GM19324 (cell line): ENCODE data around the gene NDFIP1.

Experiments used
- ATAC-seq: cut with Tn5 transposase; IDR thresholded peaks from one replicate; pipeline ENCODE4 v1.9.1; 2021; ENCODE audit warnings: mild to moderate bottlenecking, moderate library complexity; ENCODE audit not compliant: unreplicated experiment, low FRiP score

The NDFIP1 gene

DNA sequence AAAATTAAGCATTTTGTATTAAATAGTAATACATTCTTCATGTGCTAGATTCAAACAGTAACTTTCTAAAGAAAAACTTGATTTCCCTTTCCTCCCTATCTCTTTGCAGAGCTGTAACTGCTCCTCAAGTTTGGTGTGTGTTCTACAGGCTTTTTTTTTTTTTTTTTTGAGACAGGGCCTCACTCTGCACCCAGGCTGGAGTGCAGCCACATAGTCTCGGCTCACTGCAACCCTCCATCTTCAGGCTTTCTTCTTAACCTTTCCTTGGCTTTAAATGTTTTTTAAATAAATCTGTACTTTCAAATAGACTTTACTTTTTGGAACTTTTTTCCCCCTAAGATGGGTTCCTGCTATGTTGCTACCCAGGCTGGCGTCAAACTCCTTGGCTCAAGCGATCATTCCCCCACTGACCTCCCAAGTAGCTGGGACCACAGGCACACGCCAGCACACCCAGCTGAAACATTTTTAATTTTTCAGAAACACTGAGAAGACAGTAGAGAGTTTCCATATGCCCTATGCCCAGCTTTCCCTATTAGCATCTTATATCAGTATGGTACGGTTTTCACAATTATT lies 9.1 kb downstream of the NDFIP1 start:
- ATAC-seq, result no peak

- no peak for ATAC-seq
These were observed 9.6 kb downstream of the NDFIP1 start for GRCh38 chr5:142118155-142118686.

GRCh38 chr5:142119051-142119625 lies 10.6 kb downstream of the NDFIP1 start:
- ATAC-seq, result no peak

DNA sequence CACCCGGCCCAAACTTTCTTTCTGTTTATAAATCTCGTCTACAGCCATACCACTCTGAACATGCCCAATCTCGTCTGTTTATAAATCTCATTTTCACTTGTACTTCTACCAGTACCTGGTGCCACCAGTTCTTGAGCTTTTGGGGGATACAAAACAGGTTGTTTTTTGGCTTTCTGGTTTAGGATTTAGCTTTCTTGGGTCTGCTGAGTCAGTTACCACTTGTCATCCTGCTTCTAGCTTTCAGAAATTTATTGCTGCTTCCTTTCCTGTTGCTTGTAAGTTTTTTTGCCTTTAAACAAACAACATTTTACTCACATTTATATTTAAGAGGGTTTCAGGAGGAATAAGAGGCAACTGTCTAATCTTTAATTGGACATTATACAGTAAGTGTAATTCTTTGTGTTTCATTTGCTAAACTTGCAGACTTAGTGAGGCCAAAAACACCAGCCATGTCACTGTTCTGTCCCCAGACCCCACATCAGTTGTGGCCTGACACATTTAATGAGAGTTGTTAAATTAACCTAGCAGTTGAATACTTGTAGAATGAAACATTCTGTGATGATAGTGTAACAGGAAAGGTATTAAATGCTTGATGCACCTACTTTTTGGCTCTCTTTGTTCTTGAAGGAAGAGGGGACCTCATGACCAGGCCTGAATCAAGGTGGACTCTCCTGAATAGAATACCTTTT lies 11.8 kb downstream of the NDFIP1 start:
- ATAC-seq, result no peak

DNA sequence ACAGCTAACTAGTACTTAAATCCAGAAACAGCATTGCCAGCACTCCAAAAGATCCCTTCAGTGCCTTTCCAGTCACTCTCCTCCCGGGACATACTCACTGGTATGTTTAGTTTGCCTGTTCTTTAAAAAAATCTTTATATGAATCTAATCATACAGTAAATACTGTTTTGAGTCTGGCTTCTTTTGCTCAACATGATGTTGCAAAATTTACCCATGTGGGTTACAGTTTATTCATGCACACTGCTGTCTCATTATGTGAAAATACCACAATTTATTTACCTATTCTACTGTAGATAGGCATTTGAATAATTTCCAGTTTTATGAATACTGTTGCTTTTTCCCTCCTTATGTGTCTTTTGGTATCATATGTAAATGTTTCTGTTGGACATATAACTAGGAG lies 13.5 kb downstream of the NDFIP1 start:
- ATAC-seq, result no peak

DNA sequence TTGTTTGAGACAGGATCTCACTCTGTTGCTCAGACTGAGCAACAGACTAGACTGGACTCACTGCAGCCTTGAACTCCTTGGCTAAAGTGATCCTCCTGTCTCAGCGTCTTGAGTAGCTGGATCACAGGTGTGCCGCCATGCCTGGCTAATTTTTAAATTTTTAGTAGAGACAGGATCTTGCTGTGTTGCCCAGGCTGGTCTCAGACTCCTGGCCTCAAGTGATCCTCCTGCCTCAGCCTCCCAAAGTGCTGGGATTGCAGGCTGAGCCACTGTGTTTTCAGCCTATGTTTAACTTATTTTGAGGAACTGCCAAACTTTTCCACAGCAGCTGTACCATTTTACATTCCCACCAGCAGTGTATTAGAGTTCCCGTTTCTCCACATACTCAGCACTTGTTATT lies 16.8 kb downstream of the NDFIP1 start:
- no peak for ATAC-seq

DNA sequence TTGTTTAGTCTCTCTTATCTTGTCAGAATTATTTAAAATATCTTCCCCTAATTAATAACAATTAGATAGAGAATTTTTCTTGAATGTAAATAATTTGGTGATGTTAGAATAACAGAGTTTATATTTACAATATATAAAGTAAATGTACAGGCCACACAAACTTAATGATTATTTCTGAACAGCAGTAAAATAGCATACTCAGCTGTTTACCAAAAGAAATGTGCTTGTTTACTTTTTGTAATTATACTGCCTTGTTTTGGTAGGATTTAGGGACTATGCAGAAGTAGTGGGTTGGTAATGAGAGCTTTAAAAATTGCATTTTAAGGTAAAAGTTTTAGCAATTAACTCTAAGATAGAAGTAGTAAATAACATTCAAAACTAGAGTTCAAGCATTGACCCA lies 17.4 kb downstream of the NDFIP1 start:
- ATAC-seq, result no peak

GRCh38 chr5:142128675-142129208 lies 20.2 kb downstream of the NDFIP1 start:
- no peak for ATAC-seq

DNA sequence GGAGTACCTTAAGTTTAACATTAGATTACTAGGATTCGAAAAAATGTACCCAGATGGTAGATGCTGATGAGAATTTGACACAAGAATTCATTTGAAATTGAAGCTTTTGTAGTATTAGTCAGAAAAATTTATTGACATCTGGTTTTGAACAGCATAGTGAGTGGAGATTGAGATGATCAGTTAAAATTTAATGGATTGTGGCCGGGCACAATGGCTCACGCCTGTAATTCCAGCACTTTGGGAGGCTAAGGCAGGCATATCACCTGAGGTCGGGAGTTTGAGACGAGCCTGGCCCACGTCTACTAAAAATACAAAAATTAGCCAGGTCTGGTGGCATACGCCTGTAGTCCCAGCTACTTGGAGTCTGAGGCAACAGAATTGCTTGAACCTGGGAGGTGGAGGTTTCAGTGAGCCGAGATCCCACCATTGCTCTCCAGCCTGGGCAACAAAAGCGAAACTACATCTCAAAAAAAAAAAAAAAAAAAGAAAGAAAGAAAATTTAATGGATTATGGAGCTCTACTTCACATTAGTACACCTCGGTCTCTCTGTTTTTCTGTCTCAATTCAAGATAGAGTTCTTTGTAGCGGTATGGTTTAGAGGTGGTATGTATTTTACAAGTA lies 21.0 kb downstream of the NDFIP1 start:
- no peak for ATAC-seq

GRCh38 chr5:142131394-142131793 lies 22.8 kb downstream of the NDFIP1 start:
- no peak for ATAC-seq

GRCh38 chr5:142132916-142133315 lies 24.3 kb downstream of the NDFIP1 start:
- no peak for ATAC-seq

DNA sequence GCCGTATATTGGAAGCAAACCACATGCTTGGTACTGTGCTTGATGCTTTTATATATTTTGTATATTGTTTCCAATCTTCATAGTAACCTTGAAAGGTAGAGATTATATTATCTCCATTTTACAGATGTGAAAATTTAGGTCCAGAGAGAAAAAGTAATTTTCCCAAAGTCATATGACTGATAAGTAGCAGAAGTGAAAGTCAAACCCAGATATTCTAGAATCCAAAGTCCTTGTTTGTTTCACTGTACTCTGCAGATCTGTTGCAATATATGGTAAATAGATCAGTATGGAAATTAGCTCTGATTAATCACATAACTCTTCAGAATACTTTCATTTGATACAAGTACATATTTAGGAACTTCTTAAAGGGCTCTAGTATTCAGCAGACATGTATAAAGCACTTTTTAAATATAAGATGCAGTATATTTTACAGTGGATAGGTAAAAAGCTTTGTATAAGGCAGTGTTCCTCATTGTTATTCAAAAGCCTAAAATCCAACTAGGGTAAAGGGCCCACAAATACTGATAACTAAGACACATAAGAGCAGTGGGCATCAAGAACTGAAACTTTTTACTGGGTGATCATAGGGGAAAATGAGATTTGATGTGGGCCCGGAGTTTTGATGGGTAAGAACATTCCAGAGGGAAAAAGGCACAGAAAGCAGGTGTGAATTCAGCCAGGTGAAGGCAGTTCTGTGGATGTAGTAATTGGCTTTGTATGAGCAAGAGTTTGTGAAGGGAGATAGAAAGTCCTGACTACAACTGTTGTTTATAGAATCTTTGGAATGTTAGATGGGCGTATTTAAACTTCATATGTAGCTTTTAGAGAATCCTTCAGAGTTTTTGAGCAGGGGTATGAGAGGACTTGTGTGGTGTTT lies 25.0 kb downstream of the NDFIP1 start:
- no peak for ATAC-seq

- no peak for ATAC-seq
These were observed 25.9 kb downstream of the NDFIP1 start for GRCh38 chr5:142134331-142135010.

GRCh38 chr5:142141463-142141862 lies 32.9 kb downstream of the NDFIP1 start:
- no peak for ATAC-seq

GRCh38 chr5:142143878-142144277 lies 35.3 kb downstream of the NDFIP1 start:
- ATAC-seq, result no peak

DNA sequence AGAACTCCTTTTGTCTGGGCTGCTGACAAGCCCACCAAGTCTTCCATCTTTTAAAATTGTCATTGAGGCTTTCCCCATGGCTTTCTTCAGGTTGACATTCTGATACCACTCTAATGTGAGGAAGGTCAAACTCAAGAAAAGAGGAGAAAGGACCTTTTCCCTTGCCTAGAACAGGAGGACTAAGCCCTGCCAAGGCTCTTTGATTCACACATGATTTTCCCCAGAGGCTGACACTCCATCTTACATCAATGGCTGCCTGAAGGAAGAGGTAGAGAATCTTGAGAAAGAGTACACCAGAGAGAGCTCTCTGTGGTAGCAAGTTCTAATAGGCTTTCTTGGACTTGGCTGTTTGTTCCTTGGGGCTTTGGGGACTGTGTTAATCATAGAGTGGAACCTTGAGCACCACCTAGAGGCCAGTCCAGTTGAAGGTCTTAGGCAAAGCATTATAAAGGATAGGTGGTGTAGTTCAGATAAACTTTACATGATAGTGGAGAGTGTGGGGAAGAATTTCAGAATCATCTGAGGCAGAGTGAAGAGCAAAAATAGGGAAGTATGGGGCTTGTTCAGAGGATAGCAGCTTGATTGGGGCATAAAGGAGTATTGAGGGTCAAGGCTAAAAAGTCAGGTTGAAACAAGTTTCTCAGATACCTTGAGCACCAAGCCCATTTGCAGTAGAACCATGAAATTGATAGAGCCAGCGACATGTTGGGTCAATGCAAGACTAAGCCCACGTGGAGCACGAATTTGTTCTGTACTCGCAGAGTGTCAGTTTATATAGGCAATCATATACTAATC lies 36.7 kb downstream of the NDFIP1 start:
- ATAC-seq, result peak; percentile 67

GRCh38 chr5:142149363-142149762 lies 40.8 kb downstream of the NDFIP1 start:
- ATAC-seq, result no peak

DNA sequence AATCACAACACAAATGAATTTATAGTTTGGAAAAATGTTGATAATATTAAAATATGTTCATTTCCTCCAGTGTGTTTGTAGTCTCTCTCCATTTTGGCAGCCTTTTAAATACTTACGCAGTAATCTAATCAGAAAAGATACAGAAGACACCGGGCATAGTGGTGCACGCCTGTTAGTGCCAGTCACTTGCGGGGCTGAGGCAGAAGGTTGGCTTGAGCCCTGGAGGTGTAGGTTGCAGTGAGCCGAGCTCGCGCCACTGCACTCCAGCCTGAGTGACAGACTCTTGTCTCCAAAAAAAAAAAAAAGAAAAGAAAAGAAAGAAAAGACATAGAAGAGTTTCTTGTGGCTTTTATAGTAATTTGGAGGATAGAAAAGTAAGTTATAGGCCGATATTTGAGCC lies 41.9 kb downstream of the NDFIP1 start:
- no peak for ATAC-seq
